Lung (tissue), 12 donors: ENCODE results near the gene CENPC. TPM values are rescaled to one million over a fixed set of nuclear protein-coding genes. Genes with fewer than 3 reads are reported as not detected.
"Not testable (repeated sequence)": the region's sequence is repeated elsewhere in the genome, so short reads cannot be mapped to it uniquely, and the experiment has no call there.

Experiments
- ATAC-seq: fragments of 200-7000 bp; cut with Tn5 transposase; one replicate; pipeline ENCODE4 v1.9.1; 2020; ENCODE audit warnings: moderate number of reproducible peaks; ENCODE audit not compliant: insufficient read depth, low FRiP score
- DNase-seq, 3 donors: peaks; one replicate each; pipeline ENCODE4 v3.0.0-alpha.2; 2013 to 2017
- H3K27ac ChIP-seq, 2 donors: one replicate each; pipeline ENCODE4 v1.5.1; 2013; ENCODE audit warnings: mild to moderate bottlenecking in 2 of 2, moderate library complexity in 2 of 2, control low read depth in 1 of 2, inconsistent platforms in 1 of 2, low read depth in 1 of 2, low read length in 1 of 2
- H3K27me3 ChIP-seq, 3 donors: one replicate each; pipeline ENCODE4 v1.5.1; 2013; ENCODE audit warnings: low read length in 2 of 3; ENCODE audit not compliant: control insufficient read depth in 3 of 3, insufficient read depth in 3 of 3
- H3K36me3 ChIP-seq, 4 donors: one replicate each; pipeline ENCODE4 v1.5.1; 2013; ENCODE audit warnings: low read length in 4 of 4, mild to moderate bottlenecking in 1 of 4, moderate library complexity in 1 of 4; ENCODE audit not compliant: control insufficient read depth in 4 of 4, insufficient read depth in 4 of 4
- H3K4me1 ChIP-seq, 5 donors: one replicate each; pipeline ENCODE4 v1.5.1; 2013; ENCODE audit warnings: low read length in 5 of 5, mild to moderate bottlenecking in 2 of 5, moderate library complexity in 1 of 5; ENCODE audit not compliant: control insufficient read depth in 5 of 5, insufficient read depth in 5 of 5
- H3K4me3 ChIP-seq: one replicate; pipeline ENCODE4 v1.5.1; 2013; ENCODE audit warnings: mild to moderate bottlenecking, control low read depth, moderate library complexity
- H3K9ac ChIP-seq, 2 donors: one replicate each; pipeline ENCODE4 v1.5.1; 2013; ENCODE audit warnings: low read length in 2 of 2, control low read depth in 1 of 2; ENCODE audit not compliant: insufficient read depth in 1 of 2
- H3K9me3 ChIP-seq, 4 donors: one replicate each; pipeline ENCODE4 v1.5.1; 2013; ENCODE audit warnings: low read length in 3 of 4, mild to moderate bottlenecking in 1 of 4, moderate library complexity in 1 of 4; ENCODE audit not compliant: control insufficient read depth in 4 of 4, insufficient read depth in 3 of 4
- CTCF ChIP-seq: IDR thresholded peaks from 2 replicates; pipeline ENCODE4 v1.5.1; 2012; ENCODE audit warnings: mild to moderate bottlenecking; ENCODE audit errors: control extremely low read depth, extremely low read depth
- WGBS, 2 donors: extraction: QIAGEN DNeasy Blood & Tissue Kit; methylation state at CpG; one replicate each; pipeline ENCODE4 v1.1.7; 2013; 5-methylcytosine and 5-hydroxymethylcytosine counted together
- polyA plus RNA-seq, 2 donors: library from polyadenylated mRNA; stranded (reverse); fragments of 200-250 nt; gene quantifications; one replicate each; pipeline ENCODE4 v1.2.1, GENCODE V29; 2013
- total RNA-seq, 2 donors: library from RNA; depleted of rRNA in 1 of 2; stranded (reverse); fragments of >200 nt in 1 of 2; gene quantifications; one replicate each; pipeline ENCODE4 v1.2.1, GENCODE V29; 2014 to 2021
- donor health status: control.
- donor health status: control.
- donor health status: Bipolar disorder and iron deficiency.
- donor health status: healthy.
- donor health status: DM: yes; HTN: yes; CAD: no.

CENPC gene
- total and polyA plus RNA-seq, 4 donors = 4.2 to 57.1 (median 9.8) TPM

- no peak for TF ChIP-seq CTCF
- no peak overlapping the region for H3K4me3 ChIP-seq
- 68 to 77% methylated on average over 3 of the region's 3 CpGs for WGBS, 2 donors
- H3K4me1 ChIP-seq = no peaks in the 10 kb centered on the region
- ATAC-seq (no peak), DNase-seq (no peak)
- no peaks in the 10 kb centered on the region for H3K9me3 ChIP-seq
- H3K27me3 ChIP-seq = no peaks in the 10 kb centered on the region
- H3K27ac ChIP-seq = no peak overlapping the region
- H3K36me3 ChIP-seq = no peaks in the 10 kb centered on the region
- no peak overlapping the region for H3K9ac ChIP-seq
Measured at GRCh38 chr4:67555447-67555846, 10.1 kb upstream of the CENPC start.

- H3K9me3 ChIP-seq = no peaks in the 10 kb centered on the region
- H3K9ac ChIP-seq = no peak overlapping the region
- DNase-seq (no peak), ATAC-seq (no peak)
- H3K27ac ChIP-seq = no peak overlapping the region
- WGBS, 2 donors = 72 to 95% methylated on average over 3 of the region's 3 CpGs
- no peaks in the 10 kb centered on the region for H3K4me1 ChIP-seq
- H3K36me3 ChIP-seq = no peaks in the 10 kb centered on the region
- no peak for TF ChIP-seq CTCF
- no peaks in the 10 kb centered on the region for H3K27me3 ChIP-seq
- H3K4me3 ChIP-seq = no peak overlapping the region
Measured at GRCh38 chr4:67554096-67554495, 8.8 kb upstream of the CENPC start.

- not testable (repeated sequence) for H3K4me1 ChIP-seq, H3K9me3 ChIP-seq, H3K27ac ChIP-seq, H3K27me3 ChIP-seq, H3K36me3 ChIP-seq, DNase-seq, H3K9ac ChIP-seq, H3K4me3 ChIP-seq, ATAC-seq
- WGBS, 2 donors = 64 to 65% methylated on average over 4 of the region's 4 CpGs
Measured at GRCh38 chr4:67552146-67552792, 7.0 kb upstream of the CENPC start.

GRCh38 chr4:67550857-67551256, 5.6 kb upstream of the CENPC start:
- WGBS, 2 donors = 94 to 95% methylated on average over 3 of the region's 3 CpGs
- DNase-seq = no peak
- no peaks in the 10 kb centered on the region for H3K9me3 ChIP-seq

More at GRCh38 chr4:67550857-67551256, 5.6 kb upstream of the CENPC start:
- Histone ChIP-seq H3K27me3 (no peaks in the 10 kb centered on the region), H3K4me1 (no peaks in the 10 kb centered on the region), H3K4me3 (no peak overlapping the region), H3K9ac (no peak overlapping the region), H3K27ac (no peak overlapping the region), H3K36me3 (no peaks in the 10 kb centered on the region)
- TF ChIP-seq CTCF = no peak
- no peak for ATAC-seq
